ENCODE measurements around the gene SNPH. TPM values are rescaled to one million over a fixed set of nuclear protein-coding genes. Genes with fewer than 3 reads are reported as not detected.
A peak's percentile ranks its signal among the peaks of the same experiment; 100 is the strongest.

The SNPH gene
- total and polyA plus RNA-seq, 3 experiments from 2014 or later, result 3.2 to 5.8 (median 3.5) TPM

GRCh38 chr20:1283522-1284510, 17.7 kb downstream of the SNPH start:
- Mint-ChIP-seq H3K27me3 (no peaks in the 10 kb centered on the region), H3K36me3 (peaks cover 0 to 17% (median 11%) of the 10 kb centered on the region in 3 donors), H3K4me3 (no peak overlapping the region), H3K4me1 (peaks cover 14 to 25% (median 23%) of the 10 kb centered on the region in 3 donors), H3K9me3 (no peaks in the 10 kb centered on the region), H3K27ac (no peak overlapping the region)
- CTCF ChIA-PET, result interaction anchor here (1.1 to 1.6 kb wide), 3 partner anchors 8 to 220 kb away, joined by 3 to 4 read pairs (median 3); no protein-coding TSS in a partner anchor
- no peak for DNase-seq
- H3K9me3 ChIP-seq (ENCODE audit: low read length), result no peaks in the 10 kb centered on the region
- no peak overlapping the region for H3K27ac ChIP-seq (ENCODE audit: low read depth, low read length)
- no peak overlapping the region for H3K4me3 ChIP-seq (ENCODE audit: low read length)
- no peaks in the 10 kb centered on the region for H3K27me3 ChIP-seq (ENCODE audit: insufficient read depth, low read length, poor library complexity, severe bottlenecking)
- POLR2A ChIA-PET, result no interaction called here
- H3K4me1 ChIP-seq (ENCODE audit: insufficient read depth, low read length), result peaks cover 59% of the 10 kb centered on the region
- H3K36me3 ChIP-seq (ENCODE audit: insufficient read depth, low read length), result no peaks in the 10 kb centered on the region

DNA sequence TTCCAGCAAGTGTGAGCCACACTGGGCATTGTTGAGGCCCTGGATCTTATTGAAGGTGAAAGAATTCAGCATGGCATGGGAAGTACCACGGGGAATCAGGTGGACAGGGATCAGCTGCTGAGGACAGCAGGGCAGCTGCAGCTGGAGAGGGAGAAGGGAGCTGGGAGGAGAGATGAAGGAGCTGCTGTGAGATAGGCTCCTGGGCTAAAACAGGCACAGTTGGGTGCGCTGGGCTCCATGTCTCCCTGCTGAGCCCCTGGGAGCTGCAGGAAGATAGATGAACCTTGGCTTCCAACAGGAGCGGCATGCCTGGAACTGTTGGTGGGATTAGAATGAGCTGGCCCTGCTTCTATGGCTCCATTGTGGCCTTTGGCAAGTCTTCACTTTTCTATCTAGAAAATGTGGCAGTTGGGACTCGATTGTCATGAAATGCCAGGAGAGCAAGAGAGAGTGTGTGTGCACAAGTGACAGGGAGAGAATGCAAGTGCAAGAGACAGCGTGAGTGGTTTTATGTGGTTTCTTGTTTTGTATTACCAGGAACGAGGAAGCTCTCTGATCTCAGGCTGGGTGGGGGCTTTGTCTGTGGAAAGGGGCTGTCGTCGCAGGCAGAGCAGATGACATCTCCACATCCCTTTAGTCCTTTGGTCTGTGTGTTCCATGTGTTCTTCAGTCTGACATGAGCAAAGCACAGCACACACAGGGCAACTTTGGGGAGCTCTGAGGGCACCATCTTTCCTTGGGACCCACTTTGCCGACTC, 20.4 kb downstream of the SNPH start:
- peak in 1 of 5 donors; percentile 80 for DNase-seq
- no peaks in the 10 kb centered on the region for H3K36me3 ChIP-seq (ENCODE audit: insufficient read depth, low read length)
- Mint-ChIP-seq H3K9me3 (no peaks in the 10 kb centered on the region), H3K36me3 (peaks cover 0 to 14% (median 11%) of the 10 kb centered on the region in 3 donors), H3K4me3 (peak overlapping the region in 5 of 7 donors; percentile 25 to 62 (median 60)), H3K27me3 (no peaks in the 10 kb centered on the region), H3K4me1 (peaks cover 14 to 25% (median 23%) of the 10 kb centered on the region in 3 donors), H3K27ac (peak overlapping the region in 7 of 8 donors; percentile 4 to 90 (median 57))
- ChIA-PET CTCF (no interaction called here), POLR2A (no interaction called here)
- no peaks in the 10 kb centered on the region for H3K9me3 ChIP-seq (ENCODE audit: low read length)
- peaks cover 60% of the 10 kb centered on the region for H3K4me1 ChIP-seq (ENCODE audit: insufficient read depth, low read length)
- no peaks in the 10 kb centered on the region for H3K27me3 ChIP-seq (ENCODE audit: insufficient read depth, low read length, poor library complexity, severe bottlenecking)
- peak overlapping the region; percentile 14 for H3K4me3 ChIP-seq (ENCODE audit: low read length)
- no peak overlapping the region for H3K27ac ChIP-seq (ENCODE audit: low read depth, low read length)

DNA sequence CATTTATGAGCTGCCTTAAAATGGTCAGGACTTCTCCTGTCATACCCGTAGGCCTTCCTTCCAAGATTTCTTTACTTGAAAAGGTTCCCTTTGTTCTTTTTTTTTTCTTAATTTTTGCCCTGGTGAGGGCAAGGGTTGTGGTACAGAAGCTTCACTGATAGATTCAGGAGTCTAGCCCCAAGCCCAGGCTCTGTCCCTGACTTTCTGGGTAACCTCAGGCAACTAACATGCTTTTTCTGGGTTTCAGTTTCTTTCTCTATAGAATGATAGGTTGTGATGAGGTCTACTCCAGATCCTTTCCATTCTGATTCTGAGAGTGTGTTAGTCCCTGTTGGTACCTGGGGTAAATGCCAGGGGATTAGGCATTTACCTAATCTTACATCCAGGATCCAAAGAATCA, 21.2 kb downstream of the SNPH start:
- ChIA-PET POLR2A (no interaction called here), CTCF (no interaction called here)
- Mint-ChIP-seq H3K27me3 (no peaks in the 10 kb centered on the region), H3K9me3 (no peaks in the 10 kb centered on the region), H3K27ac (peak overlapping the region in 5 of 8 donors; percentile 39 to 94 (median 79)), H3K4me3 (peak overlapping the region in 4 of 7 donors; percentile 16 to 60 (median 38)), H3K36me3 (peaks cover 0 to 14% (median 11%) of the 10 kb centered on the region in 3 donors), H3K4me1 (peaks cover 14 to 25% (median 23%) of the 10 kb centered on the region in 3 donors)
- H3K27me3 ChIP-seq (ENCODE audit: insufficient read depth, low read length, poor library complexity, severe bottlenecking), result no peaks in the 10 kb centered on the region
- peak overlapping the region; percentile 14 for H3K4me3 ChIP-seq (ENCODE audit: low read length)
- H3K9me3 ChIP-seq (ENCODE audit: low read length), result no peaks in the 10 kb centered on the region
- H3K27ac ChIP-seq (ENCODE audit: low read depth, low read length), result no peak overlapping the region
- H3K4me1 ChIP-seq (ENCODE audit: insufficient read depth, low read length), result peaks cover 53% of the 10 kb centered on the region
- H3K36me3 ChIP-seq (ENCODE audit: insufficient read depth, low read length), result no peaks in the 10 kb centered on the region
- no peak for DNase-seq

- CTCF ChIA-PET, result no interaction called here
These were observed 21.9 kb downstream of the SNPH start for GRCh38 chr20:1287787-1288569.

DNA sequence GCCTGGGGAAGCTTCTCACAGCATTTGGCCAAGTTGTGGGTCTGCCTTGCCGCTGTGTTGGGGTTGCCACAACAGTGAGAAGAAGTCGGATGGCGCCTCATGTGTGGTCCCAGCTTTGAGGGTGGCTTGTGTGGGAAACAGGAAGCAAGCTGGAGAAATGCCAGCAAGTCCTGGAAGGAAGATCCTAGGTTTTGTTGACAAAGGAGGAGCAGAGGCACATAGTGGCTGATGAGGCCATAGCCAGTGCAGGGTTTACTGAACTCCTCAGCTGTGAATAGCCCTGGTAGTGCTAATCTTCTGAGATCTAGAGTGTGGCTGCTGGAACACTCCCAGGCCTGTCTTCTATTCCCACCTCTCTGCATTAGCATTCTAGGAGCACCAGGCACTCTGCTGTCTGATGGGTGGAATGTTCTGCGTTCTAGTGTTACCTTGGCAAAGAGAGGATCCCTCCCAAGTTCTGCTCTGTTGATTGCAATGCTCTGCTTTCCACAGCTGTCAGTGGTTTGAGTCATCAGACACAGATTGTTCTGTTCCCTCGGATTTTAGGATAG, 25.2 kb downstream of the SNPH start:
- CTCF ChIA-PET, result no interaction called here

More at GRCh38 chr20:1287787-1288569, 21.9 kb downstream of the SNPH start:
- peaks cover 14 to 25% (median 23%) of the 10 kb centered on the region in 3 donors for H3K4me1 Mint-ChIP-seq
- H3K36me3 ChIP-seq (ENCODE audit: insufficient read depth, low read length), result no peaks in the 10 kb centered on the region
- H3K27me3 Mint-ChIP-seq, result no peaks in the 10 kb centered on the region
- peak overlapping the region; percentile 14 for H3K4me3 ChIP-seq (ENCODE audit: low read length)
- no peak overlapping the region for H3K27ac ChIP-seq (ENCODE audit: low read depth, low read length)
- DNase-seq, result no peak
- POLR2A ChIA-PET, result no interaction called here
- H3K9me3 ChIP-seq (ENCODE audit: low read length), result no peaks in the 10 kb centered on the region
- H3K36me3 Mint-ChIP-seq, result peaks cover 0 to 14% (median 11%) of the 10 kb centered on the region in 3 donors
- H3K27me3 ChIP-seq (ENCODE audit: insufficient read depth, low read length, poor library complexity, severe bottlenecking), result no peaks in the 10 kb centered on the region
- no peaks in the 10 kb centered on the region for H3K9me3 Mint-ChIP-seq
- H3K4me1 ChIP-seq (ENCODE audit: insufficient read depth, low read length), result peaks cover 53% of the 10 kb centered on the region
- peak overlapping the region in 1 of 8 donors; percentile 45 for H3K27ac Mint-ChIP-seq
- H3K4me3 Mint-ChIP-seq, result no peak overlapping the region

DNA sequence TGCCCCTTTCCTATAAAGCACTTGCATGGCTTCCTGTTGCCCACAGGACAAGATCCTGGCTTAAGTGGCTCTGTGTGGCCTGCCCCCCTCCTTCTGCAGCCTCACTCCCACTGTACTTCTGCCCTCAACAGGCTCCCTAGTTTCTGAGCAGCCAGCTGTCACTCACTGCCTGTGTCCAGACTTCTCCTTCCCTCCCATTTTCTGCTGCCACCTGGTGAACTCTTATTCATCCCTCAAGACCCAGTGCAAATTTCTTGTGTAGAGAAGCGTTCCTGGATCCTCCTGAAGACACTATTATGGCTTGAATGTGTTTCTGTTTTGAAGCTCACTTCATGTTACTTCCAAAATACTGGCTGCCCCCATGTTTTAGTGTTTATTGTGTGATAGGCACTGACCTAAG, 26.5 kb downstream of the SNPH start:
- H3K9me3 Mint-ChIP-seq, result no peaks in the 10 kb centered on the region
- POLR2A ChIA-PET, result no interaction called here
- H3K36me3 Mint-ChIP-seq, result peaks cover 0 to 16% (median 7%) of the 10 kb centered on the region in 3 donors
- H3K27ac Mint-ChIP-seq, result no peak overlapping the region
- CTCF ChIA-PET, result no interaction called here
- no peak for DNase-seq
- H3K4me3 Mint-ChIP-seq, result no peak overlapping the region
- Histone ChIP-seq H3K36me3 (ENCODE audit: insufficient read depth, low read length) (no peaks in the 10 kb centered on the region), H3K27me3 (ENCODE audit: insufficient read depth, low read length, poor library complexity, severe bottlenecking) (no peaks in the 10 kb centered on the region), H3K9me3 (ENCODE audit: low read length) (no peaks in the 10 kb centered on the region), H3K4me3 (ENCODE audit: low read length) (no peak overlapping the region), H3K27ac (ENCODE audit: low read depth, low read length) (no peak overlapping the region), H3K4me1 (ENCODE audit: insufficient read depth, low read length) (peaks cover 18% of the 10 kb centered on the region)
- H3K4me1 Mint-ChIP-seq, result peaks cover 0 to 2% (median under 1%) of the 10 kb centered on the region in 3 donors
- no peaks in the 10 kb centered on the region for H3K27me3 Mint-ChIP-seq

More for the DNA sequence above, 25.2 kb downstream of the SNPH start:
- no peak overlapping the region for H3K4me3 Mint-ChIP-seq
- H3K9me3 Mint-ChIP-seq, result no peaks in the 10 kb centered on the region
- Histone ChIP-seq H3K36me3 (ENCODE audit: insufficient read depth, low read length) (no peaks in the 10 kb centered on the region), H3K27me3 (ENCODE audit: insufficient read depth, low read length, poor library complexity, severe bottlenecking) (no peaks in the 10 kb centered on the region), H3K4me3 (ENCODE audit: low read length) (no peak overlapping the region), H3K27ac (ENCODE audit: low read depth, low read length) (no peak overlapping the region), H3K4me1 (ENCODE audit: insufficient read depth, low read length) (peaks cover 30% of the 10 kb centered on the region), H3K9me3 (ENCODE audit: low read length) (no peaks in the 10 kb centered on the region)
- peaks cover 0 to 7% (median 6%) of the 10 kb centered on the region in 3 donors for H3K36me3 Mint-ChIP-seq
- no peak for DNase-seq
- POLR2A ChIA-PET, result no interaction called here
- H3K27ac Mint-ChIP-seq, result peak overlapping the region in 1 of 8 donors; percentile 60
- peaks cover 13 to 14% (median 13%) of the 10 kb centered on the region in 3 donors for H3K4me1 Mint-ChIP-seq
- no peaks in the 10 kb centered on the region for H3K27me3 Mint-ChIP-seq

- no peaks in the 10 kb centered on the region for H3K27me3 ChIP-seq (ENCODE audit: insufficient read depth, low read length, poor library complexity, severe bottlenecking)
- no peaks in the 10 kb centered on the region for H3K9me3 Mint-ChIP-seq
These were observed 27.7 kb downstream of the SNPH start for GRCh38 chr20:1293641-1294379.

More at GRCh38 chr20:1293641-1294379, 27.7 kb downstream of the SNPH start:
- peaks cover 0 to 2% (median 0%) of the 10 kb centered on the region in 3 donors for H3K4me1 Mint-ChIP-seq
- no peaks in the 10 kb centered on the region for H3K36me3 ChIP-seq (ENCODE audit: insufficient read depth, low read length)
- no peak overlapping the region for H3K4me3 ChIP-seq (ENCODE audit: low read length)
- H3K36me3 Mint-ChIP-seq, result peaks cover 0 to 15% (median 7%) of the 10 kb centered on the region in 3 donors
- H3K27me3 Mint-ChIP-seq, result no peaks in the 10 kb centered on the region
- DNase-seq, result no peak
- peaks cover 12% of the 10 kb centered on the region for H3K4me1 ChIP-seq (ENCODE audit: insufficient read depth, low read length)
- POLR2A ChIA-PET, result no interaction called here
- no peak overlapping the region for H3K4me3 Mint-ChIP-seq
- CTCF ChIA-PET, result interaction anchor here (0.5 kb wide), 1 partner anchor 1822 kb away, joined by 3 read pairs; no protein-coding TSS in a partner anchor
- no peak overlapping the region for H3K27ac ChIP-seq (ENCODE audit: low read depth, low read length)
- H3K9me3 ChIP-seq (ENCODE audit: low read length), result no peaks in the 10 kb centered on the region
- peak overlapping the region in 1 of 8 donors; percentile 24 for H3K27ac Mint-ChIP-seq

Measured in CD8-positive, alpha-beta memory T cell (primary cell).